Activated CD4-positive, CD25-positive, alpha-beta regulatory T cell treated with anti-CD3 and anti-CD28 coated beads, Interleukin-2, amount 50 U/mL, for 16 hours (primary cell): ENCODE measurements around the gene HDAC3.
A peak's percentile ranks its signal among the peaks of the same experiment; 100 is the strongest.
"Not testable (repeated sequence)": the region's sequence is repeated elsewhere in the genome, so short reads cannot be mapped to it uniquely, and the experiment has no call there.

Experiments
- DNase-seq: peaks from one replicate; pipeline ENCODE4 v3.0.0-alpha.2; 2020; ENCODE audit warnings: low read depth, low spot score

Gene HDAC3

DNA sequence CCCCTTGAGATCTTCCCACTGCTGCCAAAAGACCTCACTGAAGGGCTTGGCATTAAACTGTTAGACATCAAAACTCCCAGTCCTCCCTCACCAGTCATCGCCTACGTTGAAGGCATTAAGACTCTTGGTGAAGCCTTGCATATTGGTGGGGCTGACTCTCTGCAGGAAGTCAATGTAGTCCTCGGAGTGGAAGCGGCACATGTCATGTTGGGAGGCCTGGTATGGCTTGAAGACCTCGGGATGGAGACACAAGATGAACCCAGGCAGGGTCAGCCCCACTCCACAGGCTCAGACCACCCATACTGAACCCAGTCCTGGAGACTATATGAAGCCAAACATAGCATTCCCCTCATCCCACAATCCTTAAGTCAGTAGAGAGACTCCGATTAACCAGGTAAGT lies 1.9 kb downstream of the HDAC3 start:
- no peak for DNase-seq

- DNase-seq, result no peak
Measured at GRCh38 chr5:141633871-141634561, 2.6 kb downstream of the HDAC3 start.

DNA sequence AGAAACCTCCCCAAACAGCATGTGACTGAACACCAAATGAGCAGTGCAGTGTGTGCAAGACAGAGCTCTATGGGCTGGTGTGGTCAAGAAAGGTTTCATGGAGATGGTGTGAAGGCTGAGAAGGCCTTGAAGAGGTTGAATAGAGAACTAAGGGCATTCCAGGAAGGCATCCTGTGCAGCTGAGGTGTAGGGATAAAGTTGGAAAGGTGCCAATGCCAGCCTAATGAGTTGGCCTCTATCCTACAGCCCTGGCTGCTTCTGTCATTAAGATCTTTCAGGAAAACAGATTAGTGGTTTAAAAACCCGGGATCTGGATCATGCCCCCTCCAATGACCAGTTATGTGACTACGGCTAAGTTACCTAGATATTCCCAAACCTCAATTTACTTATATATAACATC lies 4.0 kb downstream of the HDAC3 start:
- no peak for DNase-seq

DNA sequence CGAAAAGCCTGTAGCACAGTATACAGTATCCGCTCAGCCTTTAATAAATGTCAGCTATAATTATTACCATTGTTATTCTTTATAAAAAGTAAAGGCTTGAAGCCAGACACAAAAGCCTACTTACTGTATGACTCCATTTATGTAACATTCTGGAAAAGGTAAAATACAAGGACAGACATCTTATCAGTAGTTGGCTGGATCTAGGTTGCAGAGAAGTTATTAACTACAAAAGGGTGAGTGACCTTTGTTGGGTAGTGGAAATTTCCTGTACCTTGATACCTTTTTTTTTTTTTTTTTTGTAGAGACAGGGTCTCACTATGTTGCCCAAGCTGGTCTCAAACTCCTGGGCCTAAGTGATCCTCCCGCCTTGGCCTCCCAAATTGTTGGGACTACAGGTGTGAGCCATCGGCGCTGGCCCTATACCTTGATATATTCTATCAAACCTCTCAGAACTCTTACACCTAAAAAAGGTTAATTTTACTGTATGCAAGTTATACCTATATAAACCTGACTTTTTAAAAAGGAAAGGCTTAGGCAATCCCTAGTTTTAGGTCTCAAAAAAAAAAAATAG lies 6.0 kb downstream of the HDAC3 start:
- no peak for DNase-seq

GRCh38 chr5:141628175-141628788 lies 8.4 kb downstream of the HDAC3 start:
- no peak for DNase-seq

DNA sequence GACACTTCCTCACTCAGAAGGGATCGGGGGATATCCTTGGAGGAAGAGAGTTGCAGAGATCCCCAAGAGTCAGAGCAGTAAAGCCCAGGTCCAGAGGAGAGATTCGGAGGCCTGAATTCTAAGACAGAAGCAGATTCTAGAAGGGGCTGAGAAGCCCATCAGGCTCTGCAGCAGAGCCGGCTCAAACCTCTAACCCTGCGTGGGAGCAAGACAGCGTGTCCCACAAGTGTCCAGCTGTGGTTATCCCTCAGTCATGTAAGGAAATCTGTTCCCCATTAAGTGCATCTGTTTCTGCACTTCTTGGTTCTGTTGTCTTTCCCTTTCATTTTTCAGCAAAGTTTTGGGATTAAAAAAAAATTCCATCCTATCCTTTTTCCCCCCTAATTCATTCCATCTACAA lies 13.0 kb downstream of the HDAC3 start:
- DNase-seq, result no peak

DNA sequence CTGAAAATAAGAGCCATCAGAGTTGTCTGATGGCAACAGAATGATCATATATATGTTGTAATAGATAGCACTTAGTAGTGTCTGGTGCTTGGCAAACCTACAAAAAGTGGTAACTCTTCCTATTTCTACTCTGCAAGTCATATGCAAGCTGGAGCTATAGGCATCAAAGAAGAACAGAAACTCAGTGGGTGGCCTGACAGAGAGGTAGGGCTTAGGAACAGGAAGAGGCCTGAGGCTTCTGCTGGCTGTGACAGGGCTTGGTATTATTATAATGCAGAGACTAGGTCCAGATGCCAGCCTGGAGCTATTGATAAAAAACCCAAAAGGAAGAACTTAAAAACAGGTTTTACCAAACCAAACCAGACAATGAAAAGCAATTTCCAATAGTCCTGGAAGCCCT lies 13.5 kb downstream of the HDAC3 start:
- DNase-seq, result no peak

DNA sequence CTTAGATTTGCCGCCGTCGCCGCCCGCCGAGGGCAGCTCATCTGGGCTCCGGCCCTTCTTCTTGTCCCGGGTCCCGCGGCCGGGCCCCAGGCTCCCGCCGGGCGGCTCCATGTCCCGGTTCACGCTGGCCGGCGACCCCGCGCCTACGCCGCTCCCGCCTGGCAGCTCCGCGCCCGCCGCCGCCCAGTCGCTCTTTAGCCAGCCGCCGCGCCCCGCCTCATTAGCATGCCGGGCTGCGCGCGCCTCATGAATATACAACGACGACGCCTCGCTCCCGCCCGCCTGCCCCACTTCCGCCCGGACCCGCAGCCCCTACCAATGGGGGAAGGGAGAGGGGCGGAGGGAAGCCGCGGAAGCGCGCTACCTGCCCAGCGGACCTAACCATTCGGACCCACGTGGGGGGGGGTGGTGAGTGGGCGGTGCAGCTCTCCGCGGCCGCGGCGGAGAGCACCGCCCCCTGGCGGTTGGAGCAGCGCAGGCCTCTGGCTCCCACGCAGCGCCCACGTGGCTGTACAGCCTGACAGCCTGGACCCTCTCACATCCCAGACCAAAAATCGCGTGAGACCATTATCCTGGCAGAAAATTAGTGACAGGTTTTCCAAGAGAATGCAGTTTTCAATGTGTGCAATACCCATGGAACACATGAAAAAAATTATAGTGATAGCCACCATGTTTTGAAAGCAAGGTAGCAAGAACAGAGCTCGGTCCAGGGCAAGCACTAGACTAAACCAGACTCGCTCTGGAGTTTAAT lies 17.7 kb downstream of the HDAC3 start, which contains the start of gene DIAPH1:
TSS of gene DIAPH1 (minus strand) at position 197 of the 751 bp plus-strand sequence. CDS start at position 111, 86 bp downstream.
- peak; percentile 97 for DNase-seq

- DNase-seq, result no peak
Measured at GRCh38 chr5:141618030-141618803, 18.4 kb downstream of the HDAC3 start.

- no peak for DNase-seq
Measured at GRCh38 chr5:141617682-141618029, 19.0 kb downstream of the HDAC3 start.

DNA sequence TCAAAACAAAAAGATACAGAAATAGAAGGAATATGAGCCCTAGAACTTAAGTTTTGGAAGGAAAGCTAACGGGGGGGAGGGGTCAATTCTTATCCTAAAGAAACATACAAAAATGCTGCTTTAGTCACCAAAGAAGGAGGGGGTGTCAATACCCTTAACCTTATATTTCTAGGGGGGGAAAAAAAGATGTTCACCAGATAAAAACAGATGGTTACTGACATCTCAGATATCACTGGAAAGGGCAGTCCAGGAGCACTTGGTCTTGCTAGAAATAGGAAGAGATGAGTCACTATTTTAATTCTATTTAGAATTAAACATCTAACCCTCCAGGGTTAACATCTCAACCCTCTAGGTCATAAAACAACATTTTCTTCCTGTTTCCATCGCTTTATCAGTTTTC lies 19.5 kb downstream of the HDAC3 start:
- DNase-seq, result no peak

DNA sequence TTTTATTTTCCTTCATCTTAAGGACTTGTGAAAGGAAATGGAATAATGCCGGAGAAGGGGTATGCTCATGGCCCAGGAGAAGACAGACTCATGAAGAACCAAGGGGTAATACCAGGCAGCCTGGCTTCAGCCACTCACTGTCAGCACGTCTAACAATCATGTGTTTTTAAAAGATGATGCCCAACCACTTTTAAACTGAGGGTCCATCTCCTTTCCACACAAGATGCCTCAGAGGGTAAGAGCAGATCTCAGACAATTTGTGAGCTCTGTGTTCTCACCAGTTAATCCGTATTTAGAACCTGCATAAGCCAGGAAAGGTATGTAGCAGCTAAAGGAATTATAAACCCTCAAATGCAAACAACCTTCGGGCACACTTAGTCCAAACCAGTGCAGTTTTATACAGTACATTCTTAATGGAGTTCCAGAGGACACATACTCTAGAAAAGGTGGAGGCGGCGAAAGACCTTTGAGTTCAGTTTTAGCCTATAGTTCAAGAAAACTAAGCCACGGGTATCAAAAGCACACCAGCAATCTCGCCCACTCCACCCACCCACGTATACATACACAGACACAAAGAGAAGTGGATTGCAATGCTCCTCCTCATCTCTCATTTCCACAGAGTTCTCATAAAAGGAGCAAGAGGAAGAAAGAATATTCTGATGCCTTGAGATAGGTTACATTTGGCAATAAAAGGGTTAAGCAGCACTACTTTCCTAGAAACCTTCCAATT lies 20.5 kb downstream of the HDAC3 start:
- no peak for DNase-seq

- DNase-seq, result no peak
Measured at GRCh38 chr5:141613344-141613743, 23.3 kb downstream of the HDAC3 start.

DNA sequence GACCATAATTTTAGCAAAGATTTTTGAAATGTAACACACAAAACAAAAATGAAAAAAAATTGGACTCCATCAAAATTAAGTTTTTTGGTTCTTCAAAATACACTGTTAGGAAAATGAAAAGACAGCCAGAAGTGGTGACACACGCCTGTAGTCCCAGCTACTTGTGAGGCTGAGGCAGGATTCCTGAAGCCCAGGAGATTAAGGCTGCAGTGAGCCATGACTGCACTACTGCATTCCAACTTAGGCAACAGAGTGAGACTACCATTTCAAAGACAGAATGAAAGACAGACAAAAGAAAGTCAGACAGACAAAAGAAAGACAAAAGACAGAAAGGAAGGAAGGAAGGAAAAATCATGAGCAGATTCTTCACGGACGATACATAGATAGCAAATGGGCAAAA lies 25.4 kb downstream of the HDAC3 start:
- no peak for DNase-seq

- not testable (repeated sequence) for DNase-seq
Measured at GRCh38 chr5:141609921-141610320, 26.7 kb downstream of the HDAC3 start.

DNA sequence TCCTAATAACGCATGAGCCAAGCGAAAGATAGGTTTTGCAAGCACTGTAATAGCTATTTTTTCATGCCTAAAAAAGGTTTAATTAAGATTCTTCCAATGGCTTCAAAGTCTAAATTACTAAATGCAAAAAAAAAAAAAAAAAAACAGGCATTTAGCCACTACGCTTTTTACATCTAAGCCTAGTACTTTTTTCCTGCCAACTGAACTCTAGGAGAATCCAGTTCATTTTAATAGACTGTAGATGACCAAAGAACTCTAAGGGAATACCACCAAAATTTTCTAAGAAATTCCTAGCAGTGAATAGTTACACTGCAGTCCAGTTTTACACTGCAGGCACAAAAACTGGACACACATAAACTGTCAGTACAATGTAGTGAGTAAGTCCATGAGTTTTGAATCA lies 27.6 kb downstream of the HDAC3 start:
- no peak for DNase-seq

DNA sequence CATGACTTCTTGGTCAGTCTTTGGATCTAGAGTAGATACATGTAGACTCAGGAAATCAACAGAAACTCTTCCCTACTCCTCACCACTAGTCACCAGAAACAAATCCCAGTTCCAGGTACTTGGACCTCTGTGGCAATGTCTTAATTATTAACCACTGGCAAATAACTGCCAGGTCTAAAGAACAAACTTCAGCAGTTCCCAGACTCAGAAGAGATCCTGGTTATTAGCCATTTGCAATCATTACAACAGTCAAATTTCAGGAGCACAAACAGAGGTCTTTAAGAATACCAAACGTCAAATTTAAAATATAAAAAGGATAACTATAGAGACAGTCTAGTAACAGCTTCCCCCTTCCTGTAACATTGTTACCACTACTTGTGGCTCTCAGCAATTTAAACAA lies 28.1 kb downstream of the HDAC3 start:
- DNase-seq, result no peak

GRCh38 chr5:141608046-141608445 lies 28.6 kb downstream of the HDAC3 start:
- no peak for DNase-seq

GRCh38 chr5:141605523-141606277 lies 30.9 kb downstream of the HDAC3 start:
- peak; percentile 64 for DNase-seq
